Measurements from ENCODE around the gene GPATCH8.

GRCh38 chr17:44546671-44547606 lies 43.7 kb upstream of the GPATCH8 start:
- TF ChIP-seq CTCF (conservative IDR thresholded peaks at IDR 0.05; ENCODE audit: low read depth, low read length) (no peak), EZH2phosphoT487 (IDR thresholded peaks at IDR 0.05; ENCODE audit: borderline replicate concordance, low read length) (no peak)

All from PC-3 (cell line).